GM23338 (cell line): ENCODE measurements around the gene PISD. TPM values are rescaled to one million over a fixed set of nuclear protein-coding genes. Genes with fewer than 3 reads are reported as not detected.

ENCODE experiments used
- ATAC-seq: fragments of 200-7000 bp; cut with Tn5 transposase; 3 replicates; pipeline ENCODE4 v1.9.1; 2020
- DNase-seq: peaks from one replicate; pipeline ENCODE4 v3.0.0-alpha.2; 2015; ENCODE audit warnings: low spot score
- H2AFZ ChIP-seq: fragments of 200-600 bp; sonication (generic); 2 replicates; pipeline ENCODE4 v1.8.0; 2016; ENCODE audit warnings: antibody characterized with exemption, mild to moderate bottlenecking, moderate library complexity
- H3F3A ChIP-seq: fragments of 200-600 bp; sonication (generic); replicated peaks from 2 replicates; pipeline ENCODE4 v1.8.0; 2017; ENCODE audit warnings: antibody characterized with exemption, mixed run types, low read depth
- H3K27ac ChIP-seq: fragments of 200-600 bp; sonication (generic); 2 replicates; pipeline ENCODE4 v1.6.1; 2016; ENCODE audit warnings: low read depth
- H3K27me3 ChIP-seq: fragments of 200-600 bp; sonication (generic); 2 replicates; pipeline ENCODE4 v1.8.0; 2016; ENCODE audit warnings: mild to moderate bottlenecking, mixed run types, moderate library complexity; ENCODE audit not compliant: insufficient read depth
- H3K36me3 ChIP-seq: fragments of 200-600 bp; sonication (generic); 2 replicates; pipeline ENCODE4 v1.8.0; 2016; ENCODE audit warnings: mild to moderate bottlenecking; ENCODE audit not compliant: insufficient read depth
- H3K4me1 ChIP-seq: fragments of 200-600 bp; sonication (generic); 2 replicates; pipeline ENCODE4 v1.8.0; 2016; ENCODE audit warnings: mild to moderate bottlenecking, moderate library complexity; ENCODE audit not compliant: insufficient read depth
- H3K4me2 ChIP-seq: fragments of 200-600 bp; sonication (generic); 2 replicates; pipeline ENCODE4 v1.7.1; 2017; ENCODE audit warnings: mixed run types
- H3K4me3 ChIP-seq: fragments of 200-600 bp; sonication (generic); 2 replicates; pipeline ENCODE4 v1.6.1; 2016; ENCODE audit warnings: mixed run types
- H3K79me2 ChIP-seq: fragments of 200-600 bp; sonication (generic); replicated peaks from 2 replicates; pipeline ENCODE4 v1.8.0; 2017; ENCODE audit warnings: mild to moderate bottlenecking; ENCODE audit not compliant: insufficient read depth
- H3K9me2 ChIP-seq: fragments of 200-600 bp; sonication (generic); 2 replicates; pipeline ENCODE4 v1.8.0; 2017; ENCODE audit not compliant: insufficient read depth
- H4K20me1 ChIP-seq: fragments of 200-600 bp; sonication (generic); replicated peaks from 2 replicates; pipeline ENCODE4 v1.8.0; 2017; ENCODE audit warnings: mild to moderate bottlenecking; ENCODE audit not compliant: insufficient read depth
- H3K27ac Mint-ChIP-seq: 2 replicates; pipeline ENCODE4 v1.8.0; 2020; ENCODE audit warnings: inconsistent platforms, mild to moderate bottlenecking, moderate library complexity, mixed read lengths
- H3K27me3 Mint-ChIP-seq: 3 replicates; pipeline ENCODE4 v1.8.0; 2022; ENCODE audit warnings: low read depth, mild to moderate bottlenecking, moderate library complexity, mixed read lengths, inconsistent platforms; ENCODE audit not compliant: insufficient read depth, poor library complexity
- H3K36me3 Mint-ChIP-seq: 3 replicates; pipeline ENCODE4 v1.8.0; 2021; ENCODE audit warnings: low read depth, mild to moderate bottlenecking, inconsistent platforms, moderate library complexity, mixed read lengths
- H3K4me1 Mint-ChIP-seq: 3 replicates; pipeline ENCODE4 v1.8.0; 2020; ENCODE audit warnings: mild to moderate bottlenecking, inconsistent platforms, mixed read lengths
- H3K4me3 Mint-ChIP-seq: 3 replicates; pipeline ENCODE4 v1.8.0; 2021; ENCODE audit warnings: moderate library complexity, mild to moderate bottlenecking, inconsistent platforms, mixed read lengths
- H3K9me3 Mint-ChIP-seq: 3 replicates; pipeline ENCODE4 v1.8.0; 2020; ENCODE audit warnings: moderate library complexity, mild to moderate bottlenecking, inconsistent platforms, mixed read lengths
- CTCF ChIP-seq, 2 experiments: fragments of 200-600 bp in 1 of 2; sonication (generic) in 1 of 2; conservative IDR thresholded peaks; 2 replicates each; pipeline versions ENCODE4 v1.5.1 to v1.6.1; 2016 to 2017; ENCODE audit warnings: antibody characterized with exemption in 2 of 2, low read depth in 2 of 2, mild to moderate bottlenecking in 2 of 2, moderate library complexity in 1 of 2
- EZH2 ChIP-seq: fragments of 200-600 bp; sonication (generic); IDR thresholded peaks from one replicate; pipeline ENCODE4 v1.8.0; 2017; ENCODE audit warnings: antibody characterized with exemption, mild to moderate bottlenecking, low read depth; ENCODE audit not compliant: unreplicated experiment
- JUNB ChIP-seq: IDR thresholded peaks from one replicate; pipeline ENCODE4 v1.6.1; 2016; ENCODE audit warnings: antibody characterized with exemption; ENCODE audit not compliant: unreplicated experiment
- NANOG ChIP-seq: IDR thresholded peaks from 2 replicates; pipeline ENCODE4 v1.6.1; 2016; ENCODE audit warnings: antibody characterized with exemption, borderline replicate concordance
- POLR2AphosphoS5 ChIP-seq: IDR thresholded peaks from 2 replicates; pipeline ENCODE4 v1.6.1; 2016; ENCODE audit warnings: antibody characterized with exemption, low read depth
- ZNF114 ChIP-seq: fragments of 250-450 bp; sonication (Bioruptor Pico); IDR thresholded peaks from 2 replicates; pipeline ENCODE4 v1.5.0; 2020; ENCODE audit warnings: mild to moderate bottlenecking, moderate library complexity
- ZNF331 ChIP-seq: fragments of 250-450 bp; sonication (Bioruptor Pico); IDR thresholded peaks from 2 replicates; pipeline ENCODE4 v1.5.0; 2020; ENCODE audit warnings: low read depth, mild to moderate bottlenecking, moderate library complexity
- ZNF462 ChIP-seq: fragments of 250-450 bp; sonication (Bioruptor Pico); IDR thresholded peaks from 2 replicates; pipeline ENCODE4 v1.5.0; 2020; ENCODE audit warnings: mild to moderate bottlenecking, moderate library complexity
- polyA plus RNA-seq: library from polyadenylated mRNA; unstranded; fragments of >200 nt; fragmentation: Nextera tagmentation; extraction: Ambion mirVana; gene quantifications from 2 replicates; pipeline ENCODE4 v1.2.1, GENCODE V29; 2016
- total RNA-seq: library from RNA; depleted of rRNA; stranded (reverse); fragments of >200 nt; shearing (Covaris generic); gene quantifications from 2 replicates; pipeline ENCODE4 v1.2.3, GENCODE V29; 2014

The PISD gene
- total and polyA plus RNA-seq, 2 experiments from 2014 or later = 43.1 to 54.5 TPM

GRCh38 chr22:31678748-31679147 lies 16.7 kb upstream of the PISD start:
- Histone ChIP-seq H3K4me2 (no peak overlapping the region), H2AFZ (no peak overlapping the region), H3F3A (no peaks in the 10 kb centered on the region), H3K36me3 (no peaks in the 10 kb centered on the region), H3K27me3 (no peaks in the 10 kb centered on the region), H3K4me1 (no peaks in the 10 kb centered on the region), H3K79me2 (no peaks in the 10 kb centered on the region), H3K27ac (no peak overlapping the region), H3K9me2 (no peaks in the 10 kb centered on the region), H4K20me1 (no peaks in the 10 kb centered on the region), H3K4me3 (no peak overlapping the region)
- H3K9me3 Mint-ChIP-seq = no peaks in the 10 kb centered on the region; the same call in 2 of the 3 replicates
- H3K27ac Mint-ChIP-seq = no peak overlapping the region
- no peak overlapping the region for H3K4me3 Mint-ChIP-seq
- peaks cover 10% of the 10 kb centered on the region for H3K27me3 Mint-ChIP-seq
- H3K36me3 Mint-ChIP-seq = no peaks in the 10 kb centered on the region
- ATAC-seq (no peak), DNase-seq (no peak)
- TF ChIP-seq JUNB = no peak
- TF ChIP-seq ZNF114 (CRISPR knock-in tag) = no peak
- no peak for TF ChIP-seq EZH2
- TF ChIP-seq CTCF (conservative IDR thresholded peaks at IDR 0.05; ENCODE audit: low read depth in 2 of 2) = no peak
- no peak for TF ChIP-seq NANOG
- no peak for TF ChIP-seq ZNF331 (CRISPR knock-in tag)
- TF ChIP-seq ZNF462 (CRISPR knock-in tag) = no peak
- no peak for TF ChIP-seq POLR2AphosphoS5
- no peaks in the 10 kb centered on the region for H3K4me1 Mint-ChIP-seq
